ENCODE results near the gene ARHGAP8.
A peak's percentile ranks its signal among the peaks of the same experiment; 100 is the strongest.

DNA sequence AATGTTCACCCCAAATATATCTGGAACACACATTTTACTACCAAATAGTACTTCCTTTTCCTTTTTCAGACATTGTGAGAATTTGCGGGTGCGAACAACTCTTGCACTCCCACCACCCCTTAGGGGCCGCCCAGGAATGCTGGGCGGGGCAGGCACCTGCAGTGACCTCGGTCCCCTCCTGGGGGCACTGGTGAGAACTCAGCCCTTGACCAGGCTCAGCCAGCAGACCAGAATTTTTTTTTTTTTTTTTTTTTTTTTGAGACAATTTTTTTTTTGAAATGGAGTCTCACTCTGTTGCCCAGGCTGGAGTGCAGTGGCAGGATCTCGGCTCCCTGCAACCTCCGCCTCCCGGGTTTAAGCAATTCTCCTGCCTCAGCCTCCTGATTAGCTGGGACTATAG is 75.8 kb downstream of the ARHGAP8 start:
- TF ChIP-seq, protein P1, sequence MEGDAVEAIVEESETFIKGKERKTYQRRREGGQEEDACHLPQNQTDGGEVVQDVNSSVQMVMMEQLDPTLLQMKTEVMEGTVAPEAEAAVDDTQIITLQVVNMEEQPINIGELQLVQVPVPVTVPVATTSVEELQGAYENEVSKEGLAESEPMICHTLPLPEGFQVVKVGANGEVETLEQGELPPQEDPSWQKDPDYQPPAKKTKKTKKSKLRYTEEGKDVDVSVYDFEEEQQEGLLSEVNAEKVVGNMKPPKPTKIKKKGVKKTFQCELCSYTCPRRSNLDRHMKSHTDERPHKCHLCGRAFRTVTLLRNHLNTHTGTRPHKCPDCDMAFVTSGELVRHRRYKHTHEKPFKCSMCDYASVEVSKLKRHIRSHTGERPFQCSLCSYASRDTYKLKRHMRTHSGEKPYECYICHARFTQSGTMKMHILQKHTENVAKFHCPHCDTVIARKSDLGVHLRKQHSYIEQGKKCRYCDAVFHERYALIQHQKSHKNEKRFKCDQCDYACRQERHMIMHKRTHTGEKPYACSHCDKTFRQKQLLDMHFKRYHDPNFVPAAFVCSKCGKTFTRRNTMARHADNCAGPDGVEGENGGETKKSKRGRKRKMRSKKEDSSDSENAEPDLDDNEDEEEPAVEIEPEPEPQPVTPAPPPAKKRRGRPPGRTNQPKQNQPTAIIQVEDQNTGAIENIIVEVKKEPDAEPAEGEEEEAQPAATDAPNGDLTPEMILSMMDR (IDR thresholded peaks at IDR 0.05; ENCODE audit: low read depth, low read length), result peak; percentile 60
- TF ChIP-seq, protein P2, sequence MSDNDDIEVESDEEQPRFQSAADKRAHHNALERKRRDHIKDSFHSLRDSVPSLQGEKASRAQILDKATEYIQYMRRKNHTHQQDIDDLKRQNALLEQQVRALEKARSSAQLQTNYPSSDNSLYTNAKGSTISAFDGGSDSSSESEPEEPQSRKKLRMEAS (IDR thresholded peaks at IDR 0.05; ENCODE audit: low read depth, low read length), result no peak
- no peak for TF ChIP-seq POLR2A (IDR thresholded peaks at IDR 0.05; ENCODE audit: extremely low read depth, insufficient read length)
